Measurements from ENCODE around the gene KIF5C. TPM values are rescaled to one million over a fixed set of nuclear protein-coding genes. Genes with fewer than 3 reads are reported as not detected.

KIF5C gene
- total and polyA plus RNA-seq, 4 donors, result 0.06 to 0.25 (median 0.14) TPM

DNA sequence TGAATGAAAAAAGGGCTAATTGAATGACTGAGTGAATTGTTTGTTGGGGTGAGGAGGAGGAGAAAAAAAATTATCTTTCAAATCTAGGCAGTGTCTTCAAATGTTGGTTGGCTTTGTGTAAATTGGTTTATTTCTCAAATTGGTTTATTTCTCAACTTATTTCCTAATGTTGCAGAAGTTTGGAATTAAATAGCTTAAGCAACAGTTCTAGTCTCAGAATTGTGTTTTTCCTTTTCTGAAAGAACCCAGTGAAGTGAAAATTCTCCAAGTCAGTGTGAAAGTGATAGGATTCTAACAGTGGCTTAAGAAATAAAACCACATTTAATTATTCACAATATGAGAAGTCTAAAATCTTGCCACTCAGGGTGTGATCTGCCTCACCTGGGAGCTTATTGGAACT lies 108.9 kb downstream of the KIF5C start:
- Histone ChIP-seq H3K27me3 (ENCODE audit: control insufficient read depth in 4 of 4, insufficient read depth in 4 of 4, low read length in 3 of 4) (no peaks in the 10 kb centered on the region), H3K4me3 (ENCODE audit: low read depth in 1 of 3, low read length in 3 of 3) (no peak overlapping the region), H3K9me3 (ENCODE audit: control insufficient read depth in 4 of 4, low read length in 3 of 4) (no peaks in the 10 kb centered on the region), H3K36me3 (ENCODE audit: control insufficient read depth in 4 of 4, insufficient read depth in 3 of 4, low read depth in 1 of 4, low read length in 3 of 4) (no peaks in the 10 kb centered on the region), H3K27ac (ENCODE audit: low read depth in 1 of 2, low read length in 2 of 2) (no peak overlapping the region), H3K9ac (ENCODE audit: low read depth in 1 of 2, low read length in 2 of 2) (no peak overlapping the region), H3K4me1 (ENCODE audit: control insufficient read depth in 4 of 4, insufficient read depth in 4 of 4, low read length in 3 of 4) (peaks cover 0 to 8% (median 4%) of the 10 kb centered on the region in 4 donors)
- DNase-seq (ENCODE audit: low spot score), result no peak
- TF ChIP-seq EGR1 (IDR thresholded peaks at IDR 0.05; ENCODE audit: low read depth in 2 of 2) (no peak), ZBTB33 (IDR thresholded peaks at IDR 0.05) (no peak), MAX (IDR thresholded peaks at IDR 0.05) (no peak), RAD21 (IDR thresholded peaks at IDR 0.05) (no peak), JUND (IDR thresholded peaks at IDR 0.05) (no peak), YY1 (IDR thresholded peaks at IDR 0.05) (no peak), NR2F2 (IDR thresholded peaks at IDR 0.05) (no peak)
- TF ChIP-seq, protein P1, sequence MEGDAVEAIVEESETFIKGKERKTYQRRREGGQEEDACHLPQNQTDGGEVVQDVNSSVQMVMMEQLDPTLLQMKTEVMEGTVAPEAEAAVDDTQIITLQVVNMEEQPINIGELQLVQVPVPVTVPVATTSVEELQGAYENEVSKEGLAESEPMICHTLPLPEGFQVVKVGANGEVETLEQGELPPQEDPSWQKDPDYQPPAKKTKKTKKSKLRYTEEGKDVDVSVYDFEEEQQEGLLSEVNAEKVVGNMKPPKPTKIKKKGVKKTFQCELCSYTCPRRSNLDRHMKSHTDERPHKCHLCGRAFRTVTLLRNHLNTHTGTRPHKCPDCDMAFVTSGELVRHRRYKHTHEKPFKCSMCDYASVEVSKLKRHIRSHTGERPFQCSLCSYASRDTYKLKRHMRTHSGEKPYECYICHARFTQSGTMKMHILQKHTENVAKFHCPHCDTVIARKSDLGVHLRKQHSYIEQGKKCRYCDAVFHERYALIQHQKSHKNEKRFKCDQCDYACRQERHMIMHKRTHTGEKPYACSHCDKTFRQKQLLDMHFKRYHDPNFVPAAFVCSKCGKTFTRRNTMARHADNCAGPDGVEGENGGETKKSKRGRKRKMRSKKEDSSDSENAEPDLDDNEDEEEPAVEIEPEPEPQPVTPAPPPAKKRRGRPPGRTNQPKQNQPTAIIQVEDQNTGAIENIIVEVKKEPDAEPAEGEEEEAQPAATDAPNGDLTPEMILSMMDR (IDR thresholded peaks at IDR 0.05; ENCODE audit: low read depth, low read length, missing input control), result no peak

DNA sequence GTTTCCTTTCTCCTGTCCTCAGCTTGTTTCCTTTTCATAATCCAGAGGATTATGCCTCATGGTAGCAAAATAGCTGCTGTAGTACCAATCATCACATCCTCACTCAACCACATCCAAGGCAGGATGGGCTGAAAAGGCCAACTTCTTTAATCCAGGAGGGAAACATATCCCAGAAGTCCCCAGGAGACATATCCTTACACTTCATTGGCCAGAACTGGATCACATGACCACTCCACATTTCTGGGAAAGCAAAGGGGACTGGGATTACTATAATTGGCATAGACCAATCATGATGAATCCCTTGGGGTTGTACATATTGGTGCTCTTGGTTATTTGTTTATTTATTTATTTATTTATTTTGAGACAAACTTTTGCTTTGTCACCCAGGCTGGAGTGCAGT lies 109.4 kb downstream of the KIF5C start:
- DNase-seq (ENCODE audit: low spot score), result no peak
- Histone ChIP-seq H3K27ac (ENCODE audit: low read depth in 1 of 2, low read length in 2 of 2) (no peak overlapping the region), H3K4me1 (ENCODE audit: control insufficient read depth in 4 of 4, insufficient read depth in 4 of 4, low read length in 3 of 4) (peaks cover 0 to 5% (median 1%) of the 10 kb centered on the region in 4 donors), H3K9ac (ENCODE audit: low read depth in 1 of 2, low read length in 2 of 2) (no peak overlapping the region), H3K27me3 (ENCODE audit: control insufficient read depth in 4 of 4, insufficient read depth in 4 of 4, low read length in 3 of 4) (no peaks in the 10 kb centered on the region), H3K36me3 (ENCODE audit: control insufficient read depth in 4 of 4, insufficient read depth in 3 of 4, low read depth in 1 of 4, low read length in 3 of 4) (no peaks in the 10 kb centered on the region), H3K9me3 (ENCODE audit: control insufficient read depth in 4 of 4, low read length in 3 of 4) (no peaks in the 10 kb centered on the region), H3K4me3 (ENCODE audit: low read depth in 1 of 3, low read length in 3 of 3) (no peak overlapping the region)
- no peak for TF ChIP-seq NR2F2 (IDR thresholded peaks at IDR 0.05)
- TF ChIP-seq SP1 (IDR thresholded peaks at IDR 0.05), result no peak
- no peak for TF ChIP-seq RAD21 (IDR thresholded peaks at IDR 0.05)
- no peak for TF ChIP-seq GABPA (IDR thresholded peaks at IDR 0.05 in 1 of 2, conservative IDR thresholded peaks at IDR 0.05 in 1 of 2)
- TF ChIP-seq, protein P2, sequence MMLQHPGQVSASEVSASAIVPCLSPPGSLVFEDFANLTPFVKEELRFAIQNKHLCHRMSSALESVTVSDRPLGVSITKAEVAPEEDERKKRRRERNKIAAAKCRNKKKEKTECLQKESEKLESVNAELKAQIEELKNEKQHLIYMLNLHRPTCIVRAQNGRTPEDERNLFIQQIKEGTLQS (IDR thresholded peaks at IDR 0.05), result no peak
- no peak for TF ChIP-seq FOXA2 (IDR thresholded peaks at IDR 0.05)
- no peak for TF ChIP-seq YY1 (IDR thresholded peaks at IDR 0.05)
- TF ChIP-seq EGR1 (IDR thresholded peaks at IDR 0.05; ENCODE audit: low read depth in 2 of 2), result no peak
- no peak for TF ChIP-seq JUND (IDR thresholded peaks at IDR 0.05)
- TF ChIP-seq HNF4G (IDR thresholded peaks at IDR 0.05), result no peak
- TF ChIP-seq MAX (IDR thresholded peaks at IDR 0.05), result no peak

DNA sequence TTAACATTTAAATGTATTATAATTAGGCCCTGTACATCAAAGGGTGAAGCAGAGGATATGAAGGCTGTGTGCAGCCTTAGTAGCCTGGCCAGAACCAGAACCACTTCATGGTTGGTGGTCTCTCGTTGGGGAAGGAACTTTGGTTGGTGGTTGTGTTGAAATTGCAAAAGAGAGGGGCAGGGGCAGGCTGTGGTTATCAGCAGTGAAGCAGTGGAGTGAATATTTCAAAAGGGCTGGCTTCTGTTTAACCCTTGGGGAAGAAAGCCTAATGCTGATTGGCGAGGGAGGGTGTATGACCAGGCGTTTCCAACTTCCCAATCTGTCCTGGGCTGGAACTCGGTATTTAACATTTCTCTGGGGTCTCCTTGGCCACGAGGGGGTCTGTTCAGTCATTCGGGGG lies 112.3 kb downstream of the KIF5C start:
- H3K27me3 ChIP-seq (ENCODE audit: control insufficient read depth in 4 of 4, insufficient read depth in 4 of 4, low read length in 3 of 4), result no peaks in the 10 kb centered on the region
- TF ChIP-seq TAF1 (conservative IDR thresholded peaks at IDR 0.05), result no peak
- no peak for TF ChIP-seq GABPA (IDR thresholded peaks at IDR 0.05 in 1 of 2, conservative IDR thresholded peaks at IDR 0.05 in 1 of 2)
- TF ChIP-seq EGR1 (IDR thresholded peaks at IDR 0.05; ENCODE audit: low read depth in 2 of 2), result no peak
- no peak for TF ChIP-seq FOXA2 (IDR thresholded peaks at IDR 0.05)
- TF ChIP-seq RXRA (IDR thresholded peaks at IDR 0.05), result no peak
- TF ChIP-seq RAD21 (IDR thresholded peaks at IDR 0.05), result no peak
- TF ChIP-seq, protein P3, sequence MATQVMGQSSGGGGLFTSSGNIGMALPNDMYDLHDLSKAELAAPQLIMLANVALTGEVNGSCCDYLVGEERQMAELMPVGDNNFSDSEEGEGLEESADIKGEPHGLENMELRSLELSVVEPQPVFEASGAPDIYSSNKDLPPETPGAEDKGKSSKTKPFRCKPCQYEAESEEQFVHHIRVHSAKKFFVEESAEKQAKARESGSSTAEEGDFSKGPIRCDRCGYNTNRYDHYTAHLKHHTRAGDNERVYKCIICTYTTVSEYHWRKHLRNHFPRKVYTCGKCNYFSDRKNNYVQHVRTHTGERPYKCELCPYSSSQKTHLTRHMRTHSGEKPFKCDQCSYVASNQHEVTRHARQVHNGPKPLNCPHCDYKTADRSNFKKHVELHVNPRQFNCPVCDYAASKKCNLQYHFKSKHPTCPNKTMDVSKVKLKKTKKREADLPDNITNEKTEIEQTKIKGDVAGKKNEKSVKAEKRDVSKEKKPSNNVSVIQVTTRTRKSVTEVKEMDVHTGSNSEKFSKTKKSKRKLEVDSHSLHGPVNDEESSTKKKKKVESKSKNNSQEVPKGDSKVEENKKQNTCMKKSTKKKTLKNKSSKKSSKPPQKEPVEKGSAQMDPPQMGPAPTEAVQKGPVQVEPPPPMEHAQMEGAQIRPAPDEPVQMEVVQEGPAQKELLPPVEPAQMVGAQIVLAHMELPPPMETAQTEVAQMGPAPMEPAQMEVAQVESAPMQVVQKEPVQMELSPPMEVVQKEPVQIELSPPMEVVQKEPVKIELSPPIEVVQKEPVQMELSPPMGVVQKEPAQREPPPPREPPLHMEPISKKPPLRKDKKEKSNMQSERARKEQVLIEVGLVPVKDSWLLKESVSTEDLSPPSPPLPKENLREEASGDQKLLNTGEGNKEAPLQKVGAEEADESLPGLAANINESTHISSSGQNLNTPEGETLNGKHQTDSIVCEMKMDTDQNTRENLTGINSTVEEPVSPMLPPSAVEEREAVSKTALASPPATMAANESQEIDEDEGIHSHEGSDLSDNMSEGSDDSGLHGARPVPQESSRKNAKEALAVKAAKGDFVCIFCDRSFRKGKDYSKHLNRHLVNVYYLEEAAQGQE (IDR thresholded peaks at IDR 0.05), result no peak
- TF ChIP-seq NR2F2 (IDR thresholded peaks at IDR 0.05), result no peak
- TF ChIP-seq FOXA1 (IDR thresholded peaks at IDR 0.05), result no peak
- TF ChIP-seq, protein P1 (IDR thresholded peaks at IDR 0.05; ENCODE audit: low read depth, low read length, missing input control), result no peak
- 78% methylated on average over 6 of the region's 6 CpGs for WGBS
- no peak overlapping the region for H3K4me3 ChIP-seq (ENCODE audit: low read depth in 1 of 3, low read length in 3 of 3)
- H3K36me3 ChIP-seq (ENCODE audit: control insufficient read depth in 4 of 4, insufficient read depth in 3 of 4, low read depth in 1 of 4, low read length in 3 of 4), result no peaks in the 10 kb centered on the region
- no peaks in the 10 kb centered on the region for H3K4me1 ChIP-seq (ENCODE audit: control insufficient read depth in 4 of 4, insufficient read depth in 4 of 4, low read length in 3 of 4)
- no peak overlapping the region for H3K27ac ChIP-seq (ENCODE audit: low read depth in 1 of 2, low read length in 2 of 2)
- H3K9me3 ChIP-seq (ENCODE audit: control insufficient read depth in 4 of 4, low read length in 3 of 4), result no peaks in the 10 kb centered on the region
- H3K9ac ChIP-seq (ENCODE audit: low read depth in 1 of 2, low read length in 2 of 2), result no peak overlapping the region
- DNase-seq (ENCODE audit: low spot score), result no peak
